Neutrophil (primary cell): ENCODE data around the gene CLDN20.
"Not testable (repeated sequence)": the region's sequence is repeated elsewhere in the genome, so short reads cannot be mapped to it uniquely, and the experiment has no call there.

ENCODE experiments used
- H3K27ac ChIP-seq: fragments of 200-600 bp; sonication (generic); 2 replicates; pipeline ENCODE4 v1.5.1; 2016; ENCODE audit warnings: mild to moderate bottlenecking, moderate library complexity
- H3K27me3 ChIP-seq: fragments of 200-600 bp; sonication (generic); 2 replicates; pipeline ENCODE4 v1.6.0; 2016; ENCODE audit warnings: mild to moderate bottlenecking
- H3K36me3 ChIP-seq: fragments of 200-600 bp; sonication (generic); 2 replicates; pipeline ENCODE4 v1.5.1; 2017
- H3K4me1 ChIP-seq, 2 experiments: fragments of 200-600 bp in 1 of 2; sonication (generic) in 1 of 2; 1 replicate in 1 of 2; 2 replicates in 1 of 2; pipeline versions ENCODE4 v1.5.1 to v1.6.1; 2013 to 2016; ENCODE audit warnings: low read depth in 1 of 2, low read length in 1 of 2, mild to moderate bottlenecking in 1 of 2, moderate library complexity in 1 of 2; ENCODE audit not compliant: control insufficient read depth in 1 of 2, insufficient read depth in 1 of 2
- H3K4me3 ChIP-seq, 2 experiments: fragments of 200-600 bp in 1 of 2; sonication (generic) in 1 of 2; 1 replicate in 1 of 2; 2 replicates in 1 of 2; pipeline ENCODE4 v1.5.1; 2013 to 2016; ENCODE audit warnings: low read depth in 1 of 2, low read length in 1 of 2, mild to moderate bottlenecking in 1 of 2, moderate library complexity in 1 of 2
- H3K9me3 ChIP-seq: fragments of 200-600 bp; sonication (generic); 2 replicates; pipeline ENCODE4 v1.5.1; 2016
- CTCF ChIP-seq: fragments of 200-600 bp; sonication (generic); IDR thresholded peaks from 2 replicates; pipeline ENCODE4 v1.5.1; 2016; ENCODE audit warnings: antibody characterized with exemption

The CLDN20 gene

DNA sequence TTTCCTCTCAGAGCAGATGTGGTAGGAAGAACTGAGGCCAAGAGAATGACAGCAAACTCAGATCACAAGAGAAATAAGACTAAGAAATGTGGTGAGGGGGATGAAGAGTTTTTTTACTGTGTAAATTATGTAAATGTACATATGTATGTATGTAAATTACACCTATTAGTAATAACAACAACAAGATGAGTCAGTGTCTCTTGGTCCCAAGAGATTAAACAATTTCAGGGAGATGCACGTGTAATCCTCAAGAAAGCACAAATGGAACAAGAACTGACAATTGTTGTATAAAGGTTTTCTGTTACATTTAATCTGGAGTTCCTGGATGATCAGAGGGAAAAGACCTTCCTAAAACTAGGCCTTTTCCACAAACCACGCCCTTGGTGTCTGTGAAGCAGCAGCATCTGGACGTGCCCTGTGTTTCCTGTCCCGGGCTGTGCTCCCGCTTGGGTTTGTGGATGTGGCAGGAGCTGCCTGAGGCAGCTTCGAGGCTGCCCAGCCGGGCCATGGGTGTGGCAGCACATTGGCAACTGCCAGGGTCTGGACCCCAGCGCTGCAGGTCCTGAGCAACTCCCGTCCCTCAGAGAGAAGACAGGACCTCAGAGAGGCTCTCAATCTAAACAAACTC lies 994 bp downstream of the CLDN20 start:
- TF ChIP-seq CTCF = no peak
- H3K27me3 ChIP-seq = no peaks in the 10 kb centered on the region
- no peaks in the 10 kb centered on the region for H3K4me1 ChIP-seq
- H3K36me3 ChIP-seq = peaks cover 3% of the 10 kb centered on the region
- no peaks in the 10 kb centered on the region for H3K9me3 ChIP-seq
- no peak overlapping the region for H3K27ac ChIP-seq
- no peak overlapping the region for H3K4me3 ChIP-seq

GRCh38 chr6:155265843-155266535 lies 2.2 kb downstream of the CLDN20 start:
- H3K4me3 ChIP-seq = no peak overlapping the region
- H3K9me3 ChIP-seq = no peaks in the 10 kb centered on the region
- H3K4me1 ChIP-seq = no peaks in the 10 kb centered on the region
- H3K27ac ChIP-seq = no peak overlapping the region
- H3K27me3 ChIP-seq = no peaks in the 10 kb centered on the region
- peaks cover 3% of the 10 kb centered on the region for H3K36me3 ChIP-seq
- no peak for TF ChIP-seq CTCF

- no peak overlapping the region for H3K4me3 ChIP-seq
- peaks cover 3% of the 10 kb centered on the region for H3K36me3 ChIP-seq
- no peaks in the 10 kb centered on the region for H3K9me3 ChIP-seq
- no peaks in the 10 kb centered on the region for H3K27me3 ChIP-seq
- H3K27ac ChIP-seq = no peak overlapping the region
- TF ChIP-seq CTCF = no peak
- H3K4me1 ChIP-seq = no peaks in the 10 kb centered on the region
Observed at GRCh38 chr6:155267411-155267810, 3.6 kb downstream of the CLDN20 start.

DNA sequence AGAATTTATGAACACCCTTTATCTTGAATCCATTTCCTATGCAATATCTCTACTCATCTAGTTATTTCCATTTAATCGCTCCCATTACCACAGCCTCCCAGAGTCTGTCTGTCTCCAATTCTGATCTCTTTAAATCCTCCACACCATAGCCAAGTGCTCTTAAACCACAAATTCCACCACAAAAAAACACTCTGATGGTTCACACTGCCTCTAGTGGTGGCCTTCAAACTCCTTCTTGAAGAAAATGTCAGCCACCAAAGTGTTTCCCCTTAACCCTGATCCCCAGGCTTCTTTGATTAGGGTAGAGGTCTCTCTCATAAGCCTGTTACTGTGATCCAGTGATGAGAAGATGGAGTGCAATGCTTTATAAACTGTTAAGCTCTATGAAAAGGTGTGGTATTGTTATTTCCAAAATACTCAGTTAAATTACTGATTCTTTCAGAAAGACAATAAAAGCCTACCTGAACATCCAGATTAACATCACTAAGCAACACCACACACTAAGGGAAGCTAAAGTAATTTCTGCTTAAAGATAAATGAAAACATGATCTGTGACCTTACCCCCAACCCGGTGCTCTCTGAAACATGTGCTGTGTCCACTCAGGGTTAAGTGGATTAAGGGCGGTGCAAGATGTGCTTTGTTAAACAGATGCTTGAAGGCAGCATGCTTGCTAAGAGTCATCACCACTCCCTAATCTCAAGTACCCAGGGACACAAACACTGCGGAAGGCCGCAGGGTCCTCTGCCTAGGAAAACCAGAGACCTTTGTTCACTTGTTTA lies 4.5 kb downstream of the CLDN20 start:
- not testable (repeated sequence) for H3K27me3 ChIP-seq, H3K4me1 ChIP-seq, H3K36me3 ChIP-seq, H3K27ac ChIP-seq, H3K9me3 ChIP-seq, H3K4me3 ChIP-seq

DNA sequence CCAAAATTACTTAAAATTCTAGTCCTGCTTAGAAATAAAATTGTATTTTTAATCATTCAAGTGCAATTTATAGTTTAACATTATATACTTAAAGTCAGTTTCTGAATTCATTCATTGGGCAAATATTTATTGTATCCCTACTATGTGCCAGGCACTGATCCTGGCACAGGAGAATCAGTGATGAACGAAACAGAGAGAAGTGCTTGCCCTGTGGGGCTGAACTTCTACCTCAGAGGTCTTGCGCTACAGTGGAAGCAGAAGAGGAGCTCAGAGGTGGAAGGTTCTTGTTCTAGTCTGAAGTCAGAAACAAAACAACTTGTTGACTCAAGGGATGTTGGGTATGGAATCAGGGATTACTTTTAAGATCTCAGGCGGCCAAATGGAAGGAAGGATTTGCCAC lies 6.0 kb downstream of the CLDN20 start:
- H3K27ac ChIP-seq = no peak overlapping the region
- no peak for TF ChIP-seq CTCF
- H3K36me3 ChIP-seq = peaks cover 3% of the 10 kb centered on the region
- no peak overlapping the region for H3K4me3 ChIP-seq
- H3K9me3 ChIP-seq = no peaks in the 10 kb centered on the region
- no peaks in the 10 kb centered on the region for H3K4me1 ChIP-seq
- no peaks in the 10 kb centered on the region for H3K27me3 ChIP-seq
